WERI-Rb-1 (cell line): ENCODE measurements around the gene MCTP1.

ENCODE experiments used
- DNase-seq: peaks from one replicate; pipeline ENCODE4 v3.0.0-alpha.2; 2020
- H3K27ac ChIP-seq: fragments of 250-450 bp; sonication (Bioruptor Pico); 2 replicates; pipeline ENCODE4 v1.5.1; 2020; ENCODE audit warnings: mild to moderate bottlenecking, moderate library complexity
- H3K27me3 ChIP-seq: fragments of 250-450 bp; sonication (Bioruptor Pico); 2 replicates; pipeline ENCODE4 v1.5.1; 2021; ENCODE audit warnings: mild to moderate bottlenecking, low read depth, moderate library complexity; ENCODE audit not compliant: insufficient read depth, severe bottlenecking
- H3K36me3 ChIP-seq: fragments of 250-450 bp; sonication (Bioruptor Pico); 2 replicates; pipeline ENCODE4 v1.5.1; 2020; ENCODE audit warnings: mild to moderate bottlenecking, moderate library complexity
- H3K4me3 ChIP-seq: 2 replicates; pipeline ENCODE4 v1.5.1; 2011; ENCODE audit warnings: low read depth, mild to moderate bottlenecking, control low read depth, low read length
- H3K9me3 ChIP-seq: fragments of 250-450 bp; sonication (Bioruptor Pico); 2 replicates; pipeline ENCODE4 v1.5.1; 2021; ENCODE audit warnings: mild to moderate bottlenecking, moderate library complexity; ENCODE audit not compliant: severe bottlenecking
- TF ChIP-seq, protein P1 (sequence below): IDR thresholded peaks from 2 replicates; pipeline ENCODE4 v1.5.1; 2011; ENCODE audit warnings: low read depth, mild to moderate bottlenecking, control low read depth, inconsistent platforms, low read length

The MCTP1 gene

GRCh38 chr5:94983861-94984535, 300.9 kb downstream of the MCTP1 start:
- Histone ChIP-seq H3K36me3 (no peaks in the 10 kb centered on the region), H3K4me3 (no peak overlapping the region), H3K27me3 (no peaks in the 10 kb centered on the region), H3K27ac (no peak overlapping the region), H3K9me3 (no peaks in the 10 kb centered on the region)
- DNase-seq: no peak
- TF ChIP-seq, protein P1, sequence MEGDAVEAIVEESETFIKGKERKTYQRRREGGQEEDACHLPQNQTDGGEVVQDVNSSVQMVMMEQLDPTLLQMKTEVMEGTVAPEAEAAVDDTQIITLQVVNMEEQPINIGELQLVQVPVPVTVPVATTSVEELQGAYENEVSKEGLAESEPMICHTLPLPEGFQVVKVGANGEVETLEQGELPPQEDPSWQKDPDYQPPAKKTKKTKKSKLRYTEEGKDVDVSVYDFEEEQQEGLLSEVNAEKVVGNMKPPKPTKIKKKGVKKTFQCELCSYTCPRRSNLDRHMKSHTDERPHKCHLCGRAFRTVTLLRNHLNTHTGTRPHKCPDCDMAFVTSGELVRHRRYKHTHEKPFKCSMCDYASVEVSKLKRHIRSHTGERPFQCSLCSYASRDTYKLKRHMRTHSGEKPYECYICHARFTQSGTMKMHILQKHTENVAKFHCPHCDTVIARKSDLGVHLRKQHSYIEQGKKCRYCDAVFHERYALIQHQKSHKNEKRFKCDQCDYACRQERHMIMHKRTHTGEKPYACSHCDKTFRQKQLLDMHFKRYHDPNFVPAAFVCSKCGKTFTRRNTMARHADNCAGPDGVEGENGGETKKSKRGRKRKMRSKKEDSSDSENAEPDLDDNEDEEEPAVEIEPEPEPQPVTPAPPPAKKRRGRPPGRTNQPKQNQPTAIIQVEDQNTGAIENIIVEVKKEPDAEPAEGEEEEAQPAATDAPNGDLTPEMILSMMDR: no peak

GRCh38 chr5:94977437-94977836, 307.5 kb downstream of the MCTP1 start:
- Histone ChIP-seq H3K36me3 (no peaks in the 10 kb centered on the region), H3K27ac (no peak overlapping the region), H3K9me3 (no peaks in the 10 kb centered on the region), H3K27me3 (no peaks in the 10 kb centered on the region), H3K4me3 (no peak overlapping the region)
- DNase-seq: no peak
- TF ChIP-seq, protein P1: no peak

DNA sequence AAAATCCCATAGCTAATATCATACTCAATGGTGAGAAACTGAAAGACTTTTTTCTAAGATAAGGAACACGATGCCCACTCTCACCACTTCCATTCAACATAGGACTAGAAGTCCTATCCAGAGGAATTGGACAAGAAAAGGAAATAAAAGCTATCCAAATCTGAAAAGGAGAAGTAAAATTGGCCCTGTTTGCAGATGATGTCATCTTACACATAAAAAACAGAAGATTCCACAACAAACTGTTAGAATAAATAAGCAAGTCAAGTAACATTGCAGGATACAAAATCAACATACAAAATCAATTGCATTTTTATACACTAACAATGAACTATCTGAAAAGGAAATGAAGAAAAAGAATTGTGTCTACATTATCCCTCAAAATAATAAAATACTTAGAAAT, 308.0 kb downstream of the MCTP1 start:
- TF ChIP-seq, protein P1: no peak
- no peak overlapping the region for H3K4me3 ChIP-seq

GRCh38 chr5:94972268-94972667, 312.6 kb downstream of the MCTP1 start:
- no peaks in the 10 kb centered on the region for H3K27me3 ChIP-seq
- H3K36me3 ChIP-seq: no peaks in the 10 kb centered on the region
- H3K9me3 ChIP-seq: no peaks in the 10 kb centered on the region
- DNase-seq: no peak
- H3K4me3 ChIP-seq: no peak overlapping the region
- no peak overlapping the region for H3K27ac ChIP-seq
- TF ChIP-seq, protein P1: no peak

More for the DNA sequence above, 308.0 kb downstream of the MCTP1 start:
- Histone ChIP-seq H3K27ac (no peak overlapping the region), H3K36me3 (no peaks in the 10 kb centered on the region), H3K27me3 (no peaks in the 10 kb centered on the region), H3K9me3 (no peaks in the 10 kb centered on the region)
- DNase-seq: no peak

GRCh38 chr5:94969174-94969573, 315.7 kb downstream of the MCTP1 start:
- Histone ChIP-seq H3K4me3 (no peak overlapping the region), H3K27ac (no peak overlapping the region), H3K9me3 (no peaks in the 10 kb centered on the region), H3K36me3 (no peaks in the 10 kb centered on the region), H3K27me3 (no peaks in the 10 kb centered on the region)
- DNase-seq: no peak
- TF ChIP-seq, protein P1: 0 out of 2 replicates have a peak, but pooled peaks have one; percentile 7

DNA sequence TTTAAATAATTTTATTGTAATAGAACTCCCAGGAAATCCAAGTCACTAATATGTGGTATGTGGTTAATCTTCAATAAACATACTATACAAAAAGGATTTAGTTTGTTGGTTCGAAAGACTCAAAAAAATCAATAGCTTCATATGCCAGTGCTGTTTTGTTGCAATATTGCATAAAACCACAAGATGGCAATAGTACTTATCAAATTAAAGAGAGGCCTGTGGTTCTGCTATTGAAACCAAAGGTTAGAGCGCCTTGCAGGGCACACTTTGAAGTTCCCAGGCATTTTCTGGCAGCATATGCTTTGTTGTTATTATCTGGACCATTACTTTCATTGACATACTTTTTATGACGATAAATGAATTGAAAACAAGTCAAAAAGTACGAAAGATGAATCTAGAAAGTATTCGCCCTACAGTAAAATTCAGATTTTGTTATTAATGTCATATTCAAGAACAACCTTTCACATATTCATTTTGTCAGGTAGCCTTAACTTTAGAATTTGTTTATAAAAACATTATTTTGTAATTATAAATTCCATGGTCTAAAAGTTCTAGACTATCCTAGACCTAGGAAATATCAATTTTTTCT, 316.3 kb downstream of the MCTP1 start:
- Histone ChIP-seq H3K4me3 (no peak overlapping the region), H3K27ac (no peak overlapping the region), H3K36me3 (no peaks in the 10 kb centered on the region), H3K9me3 (no peaks in the 10 kb centered on the region), H3K27me3 (no peaks in the 10 kb centered on the region)
- peak; percentile 29 for DNase-seq
- TF ChIP-seq, protein P1: peak; percentile 38; the same call in 1 of the 2 replicates
